IMR-90 (cell line): ENCODE results near the gene PTPRN2. TPM values are rescaled to one million over a fixed set of nuclear protein-coding genes. Genes with fewer than 3 reads are reported as not detected.

Experiments
- ATAC-seq: fragments of 200-7000 bp; cut with Tn5 transposase; 2 replicates; pipeline ENCODE4 v1.9.1; 2020; ENCODE audit warnings: low read depth, mild to moderate bottlenecking, moderate library complexity
- BruUV-seq: library from RNA; stranded (reverse); fragments of 400-500 nt; replicated peaks from 2 replicates; lab custom pipeline; 2021; lab: Mats Ljungman, UMichigan
- CTCF ChIA-PET: fragments of 300-600 bp; formaldehyde crosslinking; extraction: SDS; loops from one replicate; lab custom pipeline; 2021; ENCODE audit warnings: antibody characterized with exemption; lab: Yijun Ruan, JAX
- POLR2A ChIA-PET: fragments of 300-600 bp; sonication (Branson Sonifier 250); formaldehyde crosslinking; loops from one replicate; lab custom pipeline; 2022; ENCODE audit warnings: antibody characterized with exemption; ENCODE audit not compliant: unreplicated experiment; lab: Charles Lee
- DNase-seq: peaks from one replicate; pipeline ENCODE4 v3.0.0; 2013
- H2AFZ ChIP-seq: replicated peaks from 2 replicates; pipeline ENCODE3; 2013; ENCODE audit warnings: low read length, mild to moderate bottlenecking; ENCODE audit not compliant: poor library complexity
- H2AK5ac ChIP-seq: 2 replicates; pipeline ENCODE4 v1.6.1; 2013; ENCODE audit warnings: low read depth, low read length, inconsistent platforms
- H2AK9ac ChIP-seq: replicated peaks from 2 replicates; pipeline ENCODE3; 2013; ENCODE audit warnings: mild to moderate bottlenecking, low read depth, low read length, moderate library complexity; ENCODE audit not compliant: poor library complexity
- H2BK120ac ChIP-seq: 2 replicates; pipeline ENCODE4 v1.6.1; 2013; ENCODE audit warnings: low read depth, low read length, inconsistent platforms
- H2BK15ac ChIP-seq: 3 replicates; pipeline ENCODE4 v1.6.1; 2013; ENCODE audit warnings: low read depth, low read length, inconsistent platforms
- H2BK20ac ChIP-seq: 2 replicates; pipeline ENCODE4 v1.6.1; 2013; ENCODE audit warnings: low read depth, mild to moderate bottlenecking, inconsistent platforms, low read length, moderate library complexity
- H2BK5ac ChIP-seq: 2 replicates; pipeline ENCODE4 v1.6.1; 2013; ENCODE audit warnings: mild to moderate bottlenecking, low read depth, low read length, inconsistent platforms; ENCODE audit not compliant: poor library complexity, severe bottlenecking
- H3K14ac ChIP-seq: replicated peaks from 2 replicates; pipeline ENCODE4 v1.6.1; 2013; ENCODE audit warnings: low read depth, low read length, inconsistent platforms
- H3K18ac ChIP-seq: 2 replicates; pipeline ENCODE4 v1.6.1; 2013; ENCODE audit warnings: low read depth, low read length, control low read depth
- H3K23ac ChIP-seq: 2 replicates; pipeline ENCODE4 v1.6.1; 2013; ENCODE audit warnings: low read depth, low read length, inconsistent platforms
- H3K27ac ChIP-seq: 2 replicates; pipeline ENCODE4 v1.5.1; 2013; ENCODE audit warnings: mild to moderate bottlenecking, control low read depth, low read length; ENCODE audit not compliant: insufficient read depth
- H3K27me3 ChIP-seq: 2 replicates; pipeline ENCODE4 v1.6.1; 2013; ENCODE audit warnings: low read length; ENCODE audit not compliant: control insufficient read depth, insufficient read depth
- H3K36me3 ChIP-seq: 2 replicates; pipeline ENCODE4 v1.6.1; 2013; ENCODE audit warnings: low read length, mixed read lengths; ENCODE audit not compliant: control insufficient read depth, insufficient read depth
- H3K4ac ChIP-seq: 2 replicates; pipeline ENCODE4 v1.6.1; 2013; ENCODE audit warnings: low read depth, low read length, inconsistent platforms
- H3K4me1 ChIP-seq: 2 replicates; pipeline ENCODE4 v1.6.1; 2013; ENCODE audit warnings: low read length, mixed read lengths; ENCODE audit not compliant: control insufficient read depth, insufficient read depth
- H3K4me2 ChIP-seq: 2 replicates; pipeline ENCODE4 v1.6.1; 2013; ENCODE audit warnings: low read depth, mild to moderate bottlenecking, control low read depth, low read length, moderate library complexity
- H3K4me3 ChIP-seq: 2 replicates; pipeline ENCODE4 v1.5.1; 2013; ENCODE audit warnings: low read depth, mild to moderate bottlenecking, control low read depth, low read length, moderate library complexity; ENCODE audit not compliant: insufficient read depth
- H3K56ac ChIP-seq: 2 replicates; pipeline ENCODE4 v1.6.1; 2013; ENCODE audit warnings: low read length, inconsistent platforms; ENCODE audit not compliant: insufficient read depth; ENCODE audit errors: extremely low read depth
- H3K79me1 ChIP-seq, 2 experiments: 2 replicates each; pipeline ENCODE4 v1.6.1; 2013; ENCODE audit warnings: low read length in 2 of 2, inconsistent platforms in 1 of 2, low read depth in 1 of 2
- H3K9ac ChIP-seq: 2 replicates; pipeline ENCODE4 v1.6.1; 2013; ENCODE audit warnings: low read depth, low read length, control low read depth
- H3K9me1 ChIP-seq: 2 replicates; pipeline ENCODE4 v1.6.1; 2013; ENCODE audit warnings: low read length, inconsistent platforms; ENCODE audit not compliant: insufficient read depth
- H3K9me3 ChIP-seq: 2 replicates; pipeline ENCODE4 v1.6.1; 2013; ENCODE audit warnings: low read length; ENCODE audit not compliant: control insufficient read depth, insufficient read depth
- H4K20me1 ChIP-seq: 2 replicates; pipeline ENCODE4 v1.6.1; 2013; ENCODE audit warnings: low read length, inconsistent platforms; ENCODE audit not compliant: insufficient read depth
- H4K5ac ChIP-seq: 2 replicates; pipeline ENCODE4 v1.6.1; 2013; ENCODE audit warnings: mild to moderate bottlenecking, low read depth, low read length, control low read depth
- H4K8ac ChIP-seq, 2 experiments: 2 replicates each; pipeline ENCODE4 v1.6.1; 2013; ENCODE audit warnings: low read depth in 2 of 2, low read length in 2 of 2, control low read depth in 1 of 2, inconsistent platforms in 1 of 2
- H4K91ac ChIP-seq: 2 replicates; pipeline ENCODE4 v1.6.1; 2013; ENCODE audit warnings: low read depth, low read length, inconsistent platforms; ENCODE audit not compliant: insufficient read depth
- BHLHE40 ChIP-seq: fragments of 150-350 bp; IDR thresholded peaks from 2 replicates; pipeline ENCODE4 v1.6.1; 2016; ENCODE audit warnings: mild to moderate bottlenecking, low read depth, low read length
- CHD1 ChIP-seq: IDR thresholded peaks from 2 replicates; pipeline ENCODE4 v1.6.1; 2012; ENCODE audit warnings: low read depth, low read length, improper control_type of control experiment
- CTCF ChIP-seq: conservative IDR thresholded peaks from 2 replicates; pipeline ENCODE4 v1.5.1; 2012; ENCODE audit warnings: mild to moderate bottlenecking, low read depth, low read length, improper control_type of control experiment
- FOS ChIP-seq: fragments of 150-350 bp; IDR thresholded peaks from 2 replicates; pipeline ENCODE4 v1.6.1; 2016; ENCODE audit warnings: low read depth, low read length
- MAFK ChIP-seq: IDR thresholded peaks from 2 replicates; pipeline ENCODE4 v1.6.1; 2012; ENCODE audit warnings: low read depth, low read length, improper control_type of control experiment
- MAZ ChIP-seq: IDR thresholded peaks from 2 replicates; pipeline ENCODE4 v1.6.1; 2012; ENCODE audit warnings: low read depth, mild to moderate bottlenecking, low read length, improper control_type of control experiment, moderate library complexity, borderline replicate concordance
- POLR2A ChIP-seq: IDR thresholded peaks from 2 replicates; pipeline ENCODE4 v1.6.1; 2012; ENCODE audit warnings: mild to moderate bottlenecking, low read depth, low read length
- RAD21 ChIP-seq: IDR thresholded peaks from 2 replicates; pipeline ENCODE4 v1.6.1; 2012; ENCODE audit warnings: low read length, improper control_type of control experiment
- RFX5 ChIP-seq: IDR thresholded peaks from 2 replicates; pipeline ENCODE4 v1.8.0; 2012; ENCODE audit warnings: low read depth, mild to moderate bottlenecking, low read length, moderate library complexity
- SMC3 ChIP-seq: fragments of 150-350 bp; IDR thresholded peaks from 2 replicates; pipeline ENCODE4 v1.6.1; 2016; ENCODE audit warnings: low read depth, mild to moderate bottlenecking, antibody characterized with exemption, low read length, moderate library complexity
- WGBS, 2 experiments: methylation state at CpG; one replicate each; pipeline versions ENCODE4 v1.1.5 to v1.1.7; 2013; ENCODE audit warnings: missing lambda C conversion rate in 2 of 2; ENCODE audit not compliant: insufficient read length in 1 of 2; ENCODE audit errors: extremely low coverage in 2 of 2; 5-methylcytosine and 5-hydroxymethylcytosine counted together
- dilution Hi-C: fragments of 300-500 bp; cut with HindIII; formaldehyde crosslinking; loops from one replicate; pipeline ENCODE4 v1.14.3; 2018; ENCODE audit warnings: low sequenced_read_pairs; ENCODE audit not compliant: unreplicated experiment
- in situ Hi-C: fragments of 300-500 bp; cut with MboI; formaldehyde crosslinking; loops from 3 replicates; pipeline ENCODE4 v1.14.3; 2019; ENCODE audit warnings: low sequenced_read_pairs, inconsistent platforms, mixed read lengths
- intact Hi-C: fragments of 100-400 bp; cut with micrococcal nuclease; formaldehyde crosslinking; loops from 2 replicates; pipeline ENCODE4 v1.10.0; 2022
- polyA plus RNA-seq, 3 experiments: library from polyadenylated mRNA; depleted of rRNA; stranded (reverse); fragments of >200 nt; gene quantifications; 2 replicates each; pipeline ENCODE4 v1.2.3, GENCODE V29; 2012; ENCODE audit warnings: low replicate concordance in 1 of 3
- total RNA-seq: library from RNA; depleted of rRNA; stranded (reverse); fragments of >200 nt; gene quantifications from 2 replicates; pipeline ENCODE4 v1.2.3, GENCODE V29; 2012

PTPRN2 gene
- total and polyA plus RNA-seq, 2 of the 4 experiments (the other 2 are of a cell fraction): 0.03 TPM; not detected in 1

DNA sequence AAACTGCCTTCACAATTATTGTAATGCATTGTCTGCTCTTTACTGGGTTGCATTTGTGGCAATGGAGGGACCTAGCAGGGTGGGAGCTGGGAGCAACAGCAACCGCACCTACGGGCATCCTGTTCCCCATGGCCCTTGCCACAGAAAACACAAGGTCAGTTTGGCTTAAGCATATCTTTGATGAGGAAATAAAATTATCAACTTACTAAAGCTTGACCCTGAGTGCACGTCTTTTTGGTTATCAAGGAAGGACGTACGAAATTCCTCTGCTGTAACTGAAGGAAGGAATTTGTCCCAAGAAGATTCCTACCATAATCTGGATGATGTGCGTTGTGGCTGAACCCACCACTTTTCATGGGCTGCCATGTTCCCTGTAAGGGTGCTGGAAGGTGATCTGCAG lies 19.9 kb upstream of the PTPRN2 start:
- no peak for TF ChIP-seq CHD1
- no peak for TF ChIP-seq BHLHE40
- no peak for TF ChIP-seq MAFK
- TF ChIP-seq POLR2A: no peak
- no peak for TF ChIP-seq FOS
- no peak for TF ChIP-seq RAD21
- TF ChIP-seq CTCF: no peak
- no peak for TF ChIP-seq RFX5
- no peak for TF ChIP-seq MAZ
- TF ChIP-seq SMC3: no peak
- Histone ChIP-seq H3K56ac (no peak overlapping the region), H3K27ac (no peak overlapping the region), H4K20me1 (no peaks in the 10 kb centered on the region), H3K4me3 (no peak overlapping the region), H3K9ac (no peak overlapping the region), H4K91ac (no peak overlapping the region), H4K5ac (no peak overlapping the region), H3K4me2 (no peak overlapping the region), H3K18ac (no peak overlapping the region), H2AFZ (no peak overlapping the region), H3K23ac (no peak overlapping the region), H2BK20ac (no peak overlapping the region), H3K4me1 (no peaks in the 10 kb centered on the region), H2BK120ac (no peak overlapping the region), H2BK5ac (no peak overlapping the region), H3K9me1 (no peaks in the 10 kb centered on the region; the same call in 1 of the 2 replicates), H3K9me3 (no peaks in the 10 kb centered on the region), H3K36me3 (peaks cover 3% of the 10 kb centered on the region; the same call in 1 of the 2 replicates), H3K14ac (no peak overlapping the region), H3K27me3 (no peaks in the 10 kb centered on the region), H2AK5ac (no peak overlapping the region), H2AK9ac (no peak overlapping the region), H3K79me1 (0 out of 4 replicates have a peak, but pooled peaks cover 0 to under 1% of the 10 kb centered on the region in 2 experiments), H3K4ac (no peak overlapping the region), H4K8ac (no peak overlapping the region), H2BK15ac (no peak overlapping the region)
- WGBS, 2 experiments: no CpG with 5 or more reads among the region's 6 CpGs
- no peak for ATAC-seq
- ChIA-PET POLR2A (no interaction called here), CTCF (interaction anchor here (1.2 kb wide), 1 partner anchor 97 kb away, joined by 3 read pairs; the partner anchor contains the start of gene NCAPG2)
- in situ Hi-C loops (no loop called here), dilution Hi-C loops (no loop called here), intact Hi-C loops (no loop called here)
- BruUV-seq: no TSS peak
- DNase-seq: no peak
